Calu3 (cell line): ENCODE results near the gene CTNND2. TPM values are rescaled to one million over a fixed set of nuclear protein-coding genes. Genes with fewer than 3 reads are reported as not detected.

Experiments used
- BruUV-seq: library from RNA; stranded (reverse); fragments of 400-500 nt; replicated peaks from 2 replicates; lab custom pipeline; 2021; lab: Mats Ljungman, UMichigan
- CTCF ChIA-PET: fragments of 300-600 bp; sonication (Branson Sonifier 250); formaldehyde crosslinking; loops from one replicate; lab custom pipeline; 2022; ENCODE audit warnings: antibody characterized with exemption; lab: Charles Lee
- DNase-seq: peaks from one replicate; pipeline ENCODE4 v3.0.0; 2022
- H3K27ac Mint-ChIP-seq: one replicate; pipeline ENCODE4 v1.8.0; 2022; ENCODE audit warnings: mixed read lengths; ENCODE audit not compliant: unreplicated experiment
- H3K27me3 Mint-ChIP-seq: one replicate; pipeline ENCODE4 v1.8.0; 2022; ENCODE audit warnings: mixed read lengths; ENCODE audit not compliant: unreplicated experiment
- H3K36me3 Mint-ChIP-seq: one replicate; pipeline ENCODE4 v1.8.0; 2022; ENCODE audit warnings: mild to moderate bottlenecking, moderate library complexity, mixed read lengths; ENCODE audit not compliant: insufficient read depth, unreplicated experiment
- H3K4me1 Mint-ChIP-seq: one replicate; pipeline ENCODE4 v1.8.0; 2022; ENCODE audit warnings: mild to moderate bottlenecking, low read depth, mixed read lengths; ENCODE audit not compliant: unreplicated experiment
- H3K4me3 Mint-ChIP-seq: one replicate; pipeline ENCODE4 v1.8.0; 2022; ENCODE audit warnings: mild to moderate bottlenecking, low read depth, moderate library complexity, mixed read lengths; ENCODE audit not compliant: unreplicated experiment
- H3K9me3 Mint-ChIP-seq: one replicate; pipeline ENCODE4 v1.8.0; 2022; ENCODE audit warnings: low read depth, mixed read lengths; ENCODE audit not compliant: unreplicated experiment
- CTCF ChIP-seq: fragments of 200-600 bp; IDR thresholded peaks from one replicate; pipeline ENCODE4 v1.8.0; 2022; ENCODE audit warnings: antibody characterized with exemption; ENCODE audit not compliant: unreplicated experiment
- intact Hi-C: fragments of 100-400 bp; cut with micrococcal nuclease; formaldehyde crosslinking; loops from one replicate; pipeline ENCODE4 v1.10.0; 2022; ENCODE audit not compliant: unreplicated experiment
- total RNA-seq: library from RNA; stranded (reverse); gene quantifications from 2 replicates; pipeline ENCODE4 v1.2.3, GENCODE V29; 2022

The CTNND2 gene
- total RNA-seq, 1 experiment from 2014 or later: 19.6 TPM

DNA sequence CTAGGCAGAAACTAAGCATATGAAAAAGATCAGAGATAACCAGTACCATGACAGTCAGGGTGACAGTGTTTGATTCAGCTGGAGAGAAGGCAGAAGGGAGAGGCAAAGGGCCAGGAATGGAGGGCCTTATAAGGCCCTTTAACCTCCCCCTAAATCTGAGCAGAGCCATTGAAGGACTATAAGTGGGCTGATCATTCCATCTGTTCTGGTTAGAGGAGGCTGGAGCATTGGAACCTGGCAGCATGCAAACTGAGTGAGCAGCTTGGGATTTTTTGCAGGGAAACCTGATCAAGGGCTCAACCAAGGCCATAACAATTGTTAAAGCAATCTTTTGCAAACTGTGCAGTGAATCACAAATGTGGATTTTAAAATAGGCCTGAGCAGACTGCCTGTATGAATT, 968.7 kb downstream of the CTNND2 start:
- CTCF ChIA-PET: no interaction called here

DNA sequence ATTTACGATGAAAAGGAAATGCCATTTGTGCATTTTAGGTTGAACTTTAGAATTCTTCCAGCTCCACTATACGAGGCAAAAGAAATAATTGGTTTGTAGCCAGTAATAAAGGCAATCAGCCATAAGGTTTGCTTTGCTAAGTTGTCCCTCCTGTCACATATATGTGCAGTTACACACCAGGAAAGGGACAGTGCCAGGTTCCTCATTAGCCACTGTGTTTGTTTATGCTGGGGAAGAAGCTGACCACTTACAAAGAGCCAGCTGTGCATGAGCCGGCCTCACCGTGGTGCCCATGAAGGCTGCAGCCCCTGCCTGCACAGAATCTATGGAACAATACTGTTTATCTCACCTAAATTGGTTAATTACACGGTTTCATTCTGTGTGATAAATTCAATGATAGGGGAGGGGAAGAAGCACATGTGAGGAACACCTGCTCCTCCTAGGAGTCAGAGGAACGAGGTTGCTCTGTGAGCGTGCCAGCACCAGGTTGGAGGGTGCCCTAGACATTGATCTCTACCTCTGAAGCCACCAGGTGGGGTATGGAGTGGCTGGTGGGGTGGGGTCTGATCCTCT, 969.4 kb downstream of the CTNND2 start:
- H3K27me3 Mint-ChIP-seq: peaks cover 48% of the 10 kb centered on the region

More for the DNA sequence above, 968.7 kb downstream of the CTNND2 start:
- Mint-ChIP-seq H3K27me3 (peaks cover 42% of the 10 kb centered on the region), H3K36me3 (no peaks in the 10 kb centered on the region), H3K4me3 (no peak overlapping the region), H3K4me1 (no peaks in the 10 kb centered on the region), H3K9me3 (peaks cover 2% of the 10 kb centered on the region), H3K27ac (no peak overlapping the region)
- DNase-seq: no peak
- intact Hi-C loops: no loop called here
- BruUV-seq: no TSS peak
- TF ChIP-seq CTCF: no peak

GRCh38 chr5:10933121-10933520, 971.1 kb downstream of the CTNND2 start:
- intact Hi-C loops: no loop called here
- peaks cover 50% of the 10 kb centered on the region for H3K27me3 Mint-ChIP-seq
- TF ChIP-seq CTCF: no peak

More for the DNA sequence above, 969.4 kb downstream of the CTNND2 start:
- Mint-ChIP-seq H3K36me3 (no peaks in the 10 kb centered on the region), H3K4me3 (no peak overlapping the region), H3K4me1 (no peaks in the 10 kb centered on the region), H3K27ac (no peak overlapping the region), H3K9me3 (peaks cover 2% of the 10 kb centered on the region)
- CTCF ChIA-PET: no interaction called here
- intact Hi-C loops: no loop called here
- DNase-seq: no peak
- no TSS peak for BruUV-seq
- TF ChIP-seq CTCF: no peak

GRCh38 chr5:10932426-10932825, 971.8 kb downstream of the CTNND2 start:
- CTCF ChIA-PET: no interaction called here
- DNase-seq: no peak

More at GRCh38 chr5:10933121-10933520, 971.1 kb downstream of the CTNND2 start:
- BruUV-seq: no TSS peak
- Mint-ChIP-seq H3K4me3 (no peak overlapping the region), H3K9me3 (peaks cover 5% of the 10 kb centered on the region), H3K36me3 (no peaks in the 10 kb centered on the region), H3K4me1 (no peaks in the 10 kb centered on the region), H3K27ac (no peak overlapping the region)
- CTCF ChIA-PET: no interaction called here
- no peak for DNase-seq

More at GRCh38 chr5:10932426-10932825, 971.8 kb downstream of the CTNND2 start:
- TF ChIP-seq CTCF: no peak
- Mint-ChIP-seq H3K9me3 (peaks cover 5% of the 10 kb centered on the region), H3K27ac (no peak overlapping the region), H3K36me3 (no peaks in the 10 kb centered on the region), H3K4me1 (no peaks in the 10 kb centered on the region), H3K27me3 (peaks cover 43% of the 10 kb centered on the region), H3K4me3 (no peak overlapping the region)
- intact Hi-C loops: no loop called here
- no TSS peak for BruUV-seq
